ENCODE results near the gene C8B. TPM values are rescaled to one million over a fixed set of nuclear protein-coding genes. Genes with fewer than 3 reads are reported as not detected.

C8B gene
- total and polyA plus RNA-seq, 12 donors: not detected

- DNase-seq (no peak), ATAC-seq (no peak)
- TF ChIP-seq CTCF (IDR thresholded peaks at IDR 0.05): no peak
- WGBS, 2 donors: 86 to 91% methylated on average over 5 of the region's 5 CpGs
- Histone ChIP-seq H3K36me3 (no peaks in the 10 kb centered on the region), H3K4me3 (no peak overlapping the region), H3K9me3 (no peaks in the 10 kb centered on the region), H3K4me1 (peaks cover 0 to 6% (median 0%) of the 10 kb centered on the region in 9 donors), H3K27ac (no peak overlapping the region), H3K27me3 (peaks cover 0 to 4% (median 0%) of the 10 kb centered on the region in 7 donors)
- intact Hi-C loops (cut with DNase I): no loop called here
Measured at GRCh38 chr1:56978819-56979218, 13.0 kb upstream of the C8B start.

- 79 to 89% methylated on average over 4 of the region's 4 CpGs for WGBS, 2 donors
- intact Hi-C loops (cut with DNase I): no loop called here
Measured at GRCh38 chr1:56977910-56978309, 12.1 kb upstream of the C8B start.

GRCh38 chr1:56975446-56975845, 9.6 kb upstream of the C8B start:
- Histone ChIP-seq H3K9me3 (no peaks in the 10 kb centered on the region), H3K27me3 (peaks cover 0 to 4% (median 0%) of the 10 kb centered on the region in 7 donors), H3K27ac (no peak overlapping the region), H3K4me3 (no peak overlapping the region), H3K36me3 (no peaks in the 10 kb centered on the region), H3K4me1 (peaks cover 0 to 6% (median 0%) of the 10 kb centered on the region in 9 donors)
- intact Hi-C loops (cut with DNase I): no loop called here
- WGBS, 2 donors: 67 to 80% methylated on average over 4 of the region's 4 CpGs
- TF ChIP-seq CTCF (IDR thresholded peaks at IDR 0.05): no peak
- no peak for DNase-seq
- no peak for ATAC-seq

More at GRCh38 chr1:56977910-56978309, 12.1 kb upstream of the C8B start:
- peaks cover 0 to 6% (median 0%) of the 10 kb centered on the region in 9 donors for H3K4me1 ChIP-seq
- no peaks in the 10 kb centered on the region for H3K9me3 ChIP-seq
- peaks cover 0 to 4% (median 0%) of the 10 kb centered on the region in 7 donors for H3K27me3 ChIP-seq
- DNase-seq (no peak), ATAC-seq (no peak)
- no peaks in the 10 kb centered on the region for H3K36me3 ChIP-seq
- H3K4me3 ChIP-seq: no peak overlapping the region
- no peak for TF ChIP-seq CTCF (IDR thresholded peaks at IDR 0.05)
- no peak overlapping the region for H3K27ac ChIP-seq

GRCh38 chr1:56973923-56974742, 8.3 kb upstream of the C8B start:
- 69 to 76% methylated on average over 5 of the region's 5 CpGs for WGBS, 2 donors
- DNase-seq (no peak), ATAC-seq (peak in 1 of 8 donors; percentile 25)
- Histone ChIP-seq H3K27ac (no peak overlapping the region), H3K27me3 (peaks cover 0 to 4% (median 0%) of the 10 kb centered on the region in 7 donors), H3K9me3 (peaks cover 0 to 1% (median 0%) of the 10 kb centered on the region in 11 donors), H3K36me3 (no peaks in the 10 kb centered on the region), H3K4me1 (no peaks in the 10 kb centered on the region), H3K4me3 (no peak overlapping the region)
- no peak for TF ChIP-seq CTCF (IDR thresholded peaks at IDR 0.05)
- intact Hi-C loops (cut with DNase I): no loop called here

Data from heart right ventricle (tissue), 16 donors.